ENCODE measurements around the gene MAP1A. TPM values are rescaled to one million over a fixed set of nuclear protein-coding genes. Genes with fewer than 3 reads are reported as not detected.
"Not testable (repeated sequence)": the region's sequence is repeated elsewhere in the genome, so short reads cannot be mapped to it uniquely, and the experiment has no call there.

MAP1A gene
- total and polyA plus RNA-seq, 3 donors from 2014 or later: 11.4 to 19.1 (median 17.7) TPM

DNA sequence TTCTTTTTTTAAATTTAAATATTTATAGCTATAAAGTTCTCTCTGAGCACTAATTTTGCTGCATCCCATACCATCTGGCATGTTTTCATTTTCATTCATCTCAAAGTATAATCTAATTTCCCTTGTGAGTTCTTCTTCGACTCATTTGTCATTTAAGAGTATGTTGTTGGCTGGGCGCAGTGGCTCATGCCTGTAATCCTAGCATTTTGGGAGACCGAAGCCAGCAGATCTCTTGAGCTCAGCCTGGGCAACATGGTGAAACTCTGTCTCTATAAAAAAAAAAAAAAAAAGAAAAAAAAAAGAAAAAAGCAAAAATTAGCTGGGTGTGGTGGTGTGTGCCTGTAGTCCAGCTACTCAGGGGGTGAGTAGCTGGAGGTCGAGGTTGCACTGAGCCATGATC is 34.8 kb downstream of the MAP1A start:
- Histone ChIP-seq H3K36me3 (ENCODE audit: low read depth, missing control alignments) (no peaks in the 10 kb centered on the region), H3K4me3 (no peak overlapping the region), H3K9me3 (no peaks in the 10 kb centered on the region), H3K4me1 (no peaks in the 10 kb centered on the region), H3K27me3 (no peaks in the 10 kb centered on the region), H3K27ac (no peak overlapping the region)
- TF ChIP-seq, protein P1, sequence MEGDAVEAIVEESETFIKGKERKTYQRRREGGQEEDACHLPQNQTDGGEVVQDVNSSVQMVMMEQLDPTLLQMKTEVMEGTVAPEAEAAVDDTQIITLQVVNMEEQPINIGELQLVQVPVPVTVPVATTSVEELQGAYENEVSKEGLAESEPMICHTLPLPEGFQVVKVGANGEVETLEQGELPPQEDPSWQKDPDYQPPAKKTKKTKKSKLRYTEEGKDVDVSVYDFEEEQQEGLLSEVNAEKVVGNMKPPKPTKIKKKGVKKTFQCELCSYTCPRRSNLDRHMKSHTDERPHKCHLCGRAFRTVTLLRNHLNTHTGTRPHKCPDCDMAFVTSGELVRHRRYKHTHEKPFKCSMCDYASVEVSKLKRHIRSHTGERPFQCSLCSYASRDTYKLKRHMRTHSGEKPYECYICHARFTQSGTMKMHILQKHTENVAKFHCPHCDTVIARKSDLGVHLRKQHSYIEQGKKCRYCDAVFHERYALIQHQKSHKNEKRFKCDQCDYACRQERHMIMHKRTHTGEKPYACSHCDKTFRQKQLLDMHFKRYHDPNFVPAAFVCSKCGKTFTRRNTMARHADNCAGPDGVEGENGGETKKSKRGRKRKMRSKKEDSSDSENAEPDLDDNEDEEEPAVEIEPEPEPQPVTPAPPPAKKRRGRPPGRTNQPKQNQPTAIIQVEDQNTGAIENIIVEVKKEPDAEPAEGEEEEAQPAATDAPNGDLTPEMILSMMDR (IDR thresholded peaks at IDR 0.05): no peak
- TF ChIP-seq POLR2A (IDR thresholded peaks at IDR 0.05): no peak
- 93 to 97% methylated on average over 4 of the region's 4 CpGs for WGBS, 2 donors
- intact Hi-C loops (cut with DNase I; ENCODE audit: low total_unique reads): no loop called here
- DNase-seq: no peak

DNA sequence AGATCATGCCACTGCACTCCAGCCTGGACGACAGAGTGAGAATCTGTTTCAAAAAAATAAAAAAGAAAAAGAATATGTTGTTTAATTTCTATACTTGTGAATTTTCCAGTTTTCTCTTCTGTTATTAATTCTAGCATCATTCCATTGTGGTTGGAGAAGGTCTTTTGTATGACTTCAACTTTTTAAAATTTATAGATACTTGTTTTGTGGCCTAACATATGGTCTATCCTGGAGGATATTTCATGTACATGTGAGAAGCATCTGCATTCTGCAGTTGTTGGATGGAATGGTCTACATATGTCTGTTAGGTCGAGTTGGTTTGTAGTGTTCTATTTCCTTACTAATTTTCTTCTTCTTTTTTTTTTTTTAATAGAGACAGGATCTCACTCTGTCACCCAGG is 35.6 kb downstream of the MAP1A start:
- H3K4me3 ChIP-seq: no peak overlapping the region
- intact Hi-C loops (cut with DNase I; ENCODE audit: low total_unique reads): no loop called here
- TF ChIP-seq, protein P1 (IDR thresholded peaks at IDR 0.05): no peak
- TF ChIP-seq POLR2A (IDR thresholded peaks at IDR 0.05): no peak
- H3K36me3 ChIP-seq (ENCODE audit: low read depth, missing control alignments): no peaks in the 10 kb centered on the region
- no peak for DNase-seq
- no peaks in the 10 kb centered on the region for H3K4me1 ChIP-seq
- WGBS, 2 donors: 64 to 75% methylated on average over 2 of the region's 2 CpGs
- H3K27me3 ChIP-seq: no peaks in the 10 kb centered on the region
- H3K9me3 ChIP-seq: no peaks in the 10 kb centered on the region
- no peak overlapping the region for H3K27ac ChIP-seq

DNA sequence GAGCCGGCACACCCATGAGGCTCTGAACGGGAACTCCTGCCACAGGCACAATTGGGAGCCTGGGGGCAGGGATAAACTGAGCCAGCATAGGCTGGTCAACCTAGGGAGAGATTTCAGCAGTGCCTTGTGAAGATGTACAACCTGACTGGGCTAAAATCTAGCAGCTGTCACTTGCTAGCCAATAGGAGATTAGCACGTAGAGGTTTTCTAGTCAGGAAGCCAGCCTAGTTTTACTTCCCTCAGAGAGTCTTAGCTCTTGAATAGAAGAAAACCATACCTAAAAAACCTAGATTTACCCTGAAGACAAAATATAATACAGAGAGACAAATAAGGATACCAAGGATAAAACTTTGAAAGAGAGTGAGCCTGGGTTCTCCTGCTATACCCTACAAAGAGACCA is 45.3 kb downstream of the MAP1A start:
- intact Hi-C loops (cut with DNase I; ENCODE audit: low total_unique reads); H3K27me3 ChIP-seq: not testable (repeated sequence)

DNA sequence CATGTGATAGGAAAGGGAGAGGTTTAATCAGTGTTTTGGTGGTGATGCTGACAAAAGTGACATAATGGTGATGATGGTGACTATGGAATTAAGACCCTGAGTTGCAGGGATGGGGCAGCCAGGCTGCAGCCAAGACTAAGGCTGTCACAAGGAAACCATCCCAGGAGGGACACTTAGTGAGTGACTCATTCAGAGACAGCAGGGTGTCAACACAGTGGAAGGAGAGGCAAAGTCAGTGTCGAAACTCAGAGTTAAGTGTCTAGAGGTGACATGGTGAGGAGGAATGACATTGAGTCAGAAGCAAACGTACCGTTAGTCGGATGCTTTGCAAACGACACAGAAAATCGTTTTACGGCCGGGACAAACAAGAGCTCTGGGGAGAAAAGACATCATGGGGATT is 46.4 kb downstream of the MAP1A start:
- H3K27ac ChIP-seq; intact Hi-C loops (cut with DNase I; ENCODE audit: low total_unique reads); H3K36me3 ChIP-seq (ENCODE audit: low read depth, missing control alignments); H3K9me3 ChIP-seq; H3K4me3 ChIP-seq; H3K27me3 ChIP-seq; H3K4me1 ChIP-seq; DNase-seq: not testable (repeated sequence)
- no CpG with 5 or more reads among the region's 8 CpGs for WGBS, 2 donors

More for the DNA sequence above, 45.3 kb downstream of the MAP1A start:
- not testable (repeated sequence) for DNase-seq; H3K27ac ChIP-seq; H3K9me3 ChIP-seq; H3K36me3 ChIP-seq (ENCODE audit: low read depth, missing control alignments); H3K4me1 ChIP-seq; H3K4me3 ChIP-seq
- no CpG with 5 or more reads among the region's 3 CpGs for WGBS, 2 donors

DNA sequence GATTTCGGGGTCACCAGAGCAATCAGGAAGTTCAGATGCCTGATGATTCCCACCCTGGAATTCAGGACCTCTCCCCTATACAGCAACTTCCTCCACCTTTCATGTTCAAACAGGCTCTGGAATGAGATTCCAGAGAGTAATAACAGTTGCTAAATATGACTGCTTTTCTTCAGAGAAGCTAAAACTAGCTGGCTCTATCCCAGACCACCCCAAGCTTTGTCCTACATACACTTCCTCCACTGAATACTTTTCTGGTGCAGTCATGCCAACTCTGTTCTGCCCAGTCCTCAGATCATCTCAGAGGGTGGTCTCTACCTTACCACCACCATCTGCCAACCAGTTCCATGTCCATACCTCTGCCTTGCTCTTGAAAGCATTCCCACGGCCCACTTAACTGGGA is 49.2 kb downstream of the MAP1A start:
- intact Hi-C loops (cut with DNase I; ENCODE audit: low total_unique reads); H3K4me3 ChIP-seq; H3K4me1 ChIP-seq; H3K27me3 ChIP-seq; H3K27ac ChIP-seq; H3K9me3 ChIP-seq; DNase-seq; H3K36me3 ChIP-seq (ENCODE audit: low read depth, missing control alignments): not testable (repeated sequence)
- WGBS, 2 donors: 60% methylated on average over 1 of the region's 2 CpGs; no CpG with 5 or more reads in 1 of the 2 donors

DNA sequence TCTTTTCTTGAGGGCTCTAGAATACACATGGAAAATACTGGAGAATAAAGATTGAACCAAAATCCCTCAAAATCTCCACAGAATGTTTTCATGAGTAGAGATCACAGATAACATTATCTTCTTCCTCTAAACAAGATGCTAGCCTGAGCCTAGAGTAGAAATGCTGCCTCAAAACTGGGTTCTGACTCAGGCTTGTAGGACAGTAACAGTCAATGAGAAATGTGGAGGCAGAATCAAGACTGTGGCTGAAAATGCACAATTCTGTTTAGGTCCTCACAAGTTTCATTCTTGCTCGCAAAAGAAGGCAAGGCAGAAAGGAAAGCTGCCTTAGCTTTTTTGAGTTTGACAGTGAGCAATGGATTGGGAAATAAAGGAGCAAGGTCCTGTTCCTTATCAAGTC is 57.2 kb downstream of the MAP1A start:
- H3K27me3 ChIP-seq; DNase-seq; H3K27ac ChIP-seq; H3K36me3 ChIP-seq (ENCODE audit: low read depth, missing control alignments); H3K4me3 ChIP-seq; intact Hi-C loops (cut with DNase I; ENCODE audit: low total_unique reads); H3K4me1 ChIP-seq; H3K9me3 ChIP-seq: not testable (repeated sequence)
- WGBS, 2 donors: no CpG with 5 or more reads among the region's 1 CpG

Other genes starting within 250 kb of the MAP1A start
- gene TGM7, start 215.4 kb upstream of the MAP1A start, total RNA-seq: under 1 TPM; 0.37 to 0.63 TPM
- 2.0 TPM for gene TGM7, start 215.4 kb upstream of the MAP1A start, polyA plus RNA-seq (ENCODE audit: insufficient read depth, low read depth, low replicate concordance)
- 1 to 10 TPM; 5.2 to 6.4 TPM for gene LCMT2, start 187.0 kb upstream of the MAP1A start, total RNA-seq
- gene LCMT2, start 187.0 kb upstream of the MAP1A start, polyA plus RNA-seq (ENCODE audit: insufficient read depth, low read depth, low replicate concordance): 9.1 TPM
- 10 to 100 TPM; 25.3 to 42.8 TPM for gene ZSCAN29, start 146.6 kb upstream of the MAP1A start, total RNA-seq
- gene ZSCAN29, start 146.6 kb upstream of the MAP1A start, polyA plus RNA-seq (ENCODE audit: insufficient read depth, low read depth, low replicate concordance): 62.5 TPM
- 10 to 100 TPM; 13.3 to 20.5 TPM for gene TUBGCP4, start 146.5 kb upstream of the MAP1A start, total RNA-seq
- 18.0 TPM for gene TUBGCP4, start 146.5 kb upstream of the MAP1A start, polyA plus RNA-seq (ENCODE audit: insufficient read depth, low read depth, low replicate concordance)
- 100 to 1,000 TPM; 112 to 133 TPM for gene TP53BP1, start 24.5 kb upstream of the MAP1A start, total RNA-seq
- gene TP53BP1, start 24.5 kb upstream of the MAP1A start, polyA plus RNA-seq (ENCODE audit: insufficient read depth, low read depth, low replicate concordance): 50.0 TPM
- 100 to 1,000 TPM; 138 to 165 TPM for gene PPIP5K1, start 72.6 kb downstream of the MAP1A start, total RNA-seq
- gene PPIP5K1, start 72.6 kb downstream of the MAP1A start, polyA plus RNA-seq (ENCODE audit: insufficient read depth, low read depth, low replicate concordance): 44.9 TPM
- gene CKMT1B, start 76.4 kb downstream of the MAP1A start, total RNA-seq: under 1 TPM in 1 of 2 donors, not detected in 1; 0.56 TPM
- gene CKMT1B, start 76.4 kb downstream of the MAP1A start, polyA plus RNA-seq (ENCODE audit: insufficient read depth, low read depth, low replicate concordance): 0.57 TPM
- gene STRC, start 101.2 kb downstream of the MAP1A start, total RNA-seq: 10 to 100 TPM; 10.1 to 20.1 TPM
- 10.6 TPM for gene STRC, start 101.2 kb downstream of the MAP1A start, polyA plus RNA-seq (ENCODE audit: insufficient read depth, low read depth, low replicate concordance)
- gene CATSPER2, start 131.2 kb downstream of the MAP1A start, total RNA-seq: 10 to 100 TPM; 29.7 to 49.6 TPM
- gene CATSPER2, start 131.2 kb downstream of the MAP1A start, polyA plus RNA-seq (ENCODE audit: insufficient read depth, low read depth, low replicate concordance): 59.0 TPM
- 1 to 10 TPM in 1 of 2 donors, under 1 TPM in 1; 0.68 to 1.2 TPM for gene CKMT1A, start 176.3 kb downstream of the MAP1A start, total RNA-seq
- gene CKMT1A, start 176.3 kb downstream of the MAP1A start, polyA plus RNA-seq (ENCODE audit: insufficient read depth, low read depth, low replicate concordance): 1.4 TPM
- gene PDIA3, start 228.8 kb downstream of the MAP1A start, total RNA-seq: 100 to 1,000 TPM; 113 to 120 TPM
- gene PDIA3, start 228.8 kb downstream of the MAP1A start, polyA plus RNA-seq (ENCODE audit: insufficient read depth, low read depth, low replicate concordance): 373 TPM

All from testis (tissue), 3 donors.